NCI-H226 (cell line): ENCODE data around the gene PROCR.
"Not testable (repeated sequence)": the region's sequence is repeated elsewhere in the genome, so short reads cannot be mapped to it uniquely, and the experiment has no call there.

Experiments used
- DNase-seq: peaks from one replicate; pipeline ENCODE4 v3.0.0-alpha.2; 2015

PROCR gene

DNA sequence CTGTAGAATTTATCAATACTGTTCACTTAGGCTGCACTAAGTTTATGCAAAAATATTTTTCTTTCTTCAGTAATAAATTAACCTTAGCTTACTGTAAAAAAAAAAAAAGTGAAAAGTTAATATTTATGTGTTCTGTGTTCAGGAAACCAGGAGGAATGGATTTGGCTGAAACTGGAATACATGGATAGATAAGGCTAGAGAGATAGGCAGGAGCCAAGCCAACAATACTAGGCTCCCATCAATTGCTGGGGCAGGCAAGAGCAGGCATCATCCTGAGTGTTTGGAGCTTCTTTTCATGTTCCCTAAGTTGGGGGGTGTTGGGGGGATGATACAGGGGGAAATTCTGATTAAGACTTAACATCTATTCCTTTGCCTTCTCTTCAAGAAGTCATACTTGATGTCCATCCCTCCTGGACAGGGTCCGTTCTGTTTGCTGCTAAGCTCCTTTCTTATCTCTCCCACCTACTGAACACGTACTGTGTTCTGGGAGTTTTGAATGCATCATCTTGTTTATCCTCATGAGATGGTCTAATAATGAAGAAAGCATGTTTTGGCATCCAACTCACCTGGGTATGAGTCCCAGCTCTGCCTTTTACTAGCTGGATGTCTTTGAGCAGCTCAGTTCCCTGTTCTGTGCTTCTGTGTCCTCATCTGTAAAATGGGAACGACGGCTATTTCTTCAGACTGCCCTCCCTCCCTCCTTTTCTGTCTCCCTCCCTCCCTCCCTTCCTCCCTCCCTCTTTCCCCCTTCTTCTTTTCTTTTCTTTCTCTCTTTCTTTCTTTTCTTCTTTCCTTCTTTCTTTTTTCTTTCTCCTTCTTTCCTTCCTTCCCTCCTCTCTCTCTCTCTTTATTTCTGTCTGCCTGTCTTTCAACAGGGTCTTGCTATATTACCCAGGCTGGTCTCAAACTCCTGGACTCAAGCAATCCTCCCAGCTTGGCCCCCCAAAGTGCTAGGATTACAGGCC, 6.4 kb upstream of the PROCR start:
- no peak for DNase-seq

DNA sequence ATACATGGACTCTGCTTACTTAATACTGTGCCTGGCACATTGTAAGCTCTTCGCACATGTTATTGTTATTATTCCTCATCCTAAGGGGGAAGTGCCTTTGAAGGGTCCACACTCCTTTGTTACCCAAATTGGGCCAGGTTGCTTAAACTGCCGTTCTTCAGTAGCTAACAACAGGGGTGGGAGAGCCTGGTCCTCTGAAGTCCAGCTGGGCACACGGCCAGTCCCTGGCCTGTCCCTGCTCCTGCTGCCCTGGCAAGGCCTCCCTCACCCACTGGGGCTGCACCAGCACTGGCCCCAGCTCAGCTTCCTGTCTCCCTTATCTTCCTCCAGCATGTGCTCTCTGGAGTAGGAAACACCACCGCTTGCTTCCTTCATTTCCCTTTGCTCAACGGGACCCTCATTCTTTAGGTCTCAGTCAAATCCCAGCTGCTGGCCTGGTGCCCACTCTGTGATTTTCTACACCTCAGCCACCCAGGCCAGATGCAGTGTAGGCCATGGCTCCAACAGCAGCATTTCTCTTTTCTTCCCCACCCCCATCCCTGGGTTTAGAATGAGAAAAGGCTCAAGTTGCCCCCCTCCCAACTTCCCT, 5.5 kb upstream of the PROCR start:
- DNase-seq, result peak; percentile 21

DNA sequence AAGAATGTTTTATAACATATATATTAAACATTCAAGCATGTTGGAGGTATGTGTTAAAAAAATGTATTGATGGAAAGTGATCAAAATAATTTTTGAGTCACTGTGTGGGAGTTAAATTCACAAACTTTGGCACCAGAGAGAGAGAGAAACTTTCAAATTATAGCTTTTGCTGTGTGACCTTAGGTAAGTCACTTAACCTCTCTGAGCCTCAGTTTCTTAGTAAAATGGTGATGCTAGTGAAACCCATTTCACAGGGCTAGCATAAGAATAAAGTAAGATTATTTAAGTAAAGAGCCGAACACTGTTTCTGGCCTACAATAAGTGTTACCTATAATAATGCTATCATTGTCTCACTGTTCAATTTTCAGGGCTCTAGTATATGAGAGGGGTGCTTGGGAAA, 4.1 kb upstream of the PROCR start:
- no peak for DNase-seq

DNA sequence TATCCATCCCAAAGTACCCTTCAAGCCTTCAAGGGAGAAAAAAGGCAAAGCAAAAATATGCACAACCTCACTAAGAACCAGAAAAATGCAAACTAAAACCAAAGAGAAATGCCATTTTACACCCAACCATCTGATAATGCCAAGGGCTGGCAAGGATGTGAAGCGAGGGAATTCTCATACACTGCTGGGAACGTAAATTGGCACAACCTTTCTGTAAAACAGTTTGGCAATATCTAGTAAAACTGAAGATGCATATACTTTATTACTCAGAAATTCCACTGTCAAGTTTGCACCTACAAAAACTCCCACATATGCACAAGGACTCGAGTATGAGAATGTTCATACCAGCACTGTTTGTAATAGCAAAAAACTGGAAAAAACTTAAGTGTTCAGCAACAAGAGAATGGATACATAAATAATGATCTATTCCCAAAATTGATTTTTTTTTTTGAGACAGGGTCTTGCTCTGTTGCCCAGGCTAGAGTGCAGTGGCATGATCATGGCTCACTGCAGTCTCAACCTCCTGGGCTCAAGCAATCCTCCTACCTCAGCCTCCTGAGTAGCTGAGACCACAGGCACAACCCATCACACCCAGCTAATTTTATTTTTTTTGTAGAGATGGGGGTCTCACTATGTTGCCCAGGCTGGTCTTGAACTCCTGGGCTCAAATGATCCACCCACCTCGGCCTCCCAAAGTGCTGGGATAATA, 3.0 kb upstream of the PROCR start:
- DNase-seq, result not testable (repeated sequence)

DNA sequence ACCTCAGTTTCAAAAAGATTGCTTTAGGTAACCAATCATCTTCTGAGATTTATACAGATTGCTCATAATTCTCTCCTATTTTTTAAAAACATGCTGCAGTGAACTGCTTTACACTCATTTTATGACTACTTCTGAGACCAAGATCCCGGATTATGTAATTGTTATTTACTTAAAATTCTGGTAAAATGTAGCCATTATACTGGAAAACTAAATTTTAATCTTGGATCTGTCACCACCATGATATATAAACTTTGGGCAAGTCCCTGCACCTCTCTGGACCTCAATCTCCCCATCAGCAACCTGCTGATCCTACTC, 477 bp upstream of the PROCR start:
- no peak for DNase-seq

DNA sequence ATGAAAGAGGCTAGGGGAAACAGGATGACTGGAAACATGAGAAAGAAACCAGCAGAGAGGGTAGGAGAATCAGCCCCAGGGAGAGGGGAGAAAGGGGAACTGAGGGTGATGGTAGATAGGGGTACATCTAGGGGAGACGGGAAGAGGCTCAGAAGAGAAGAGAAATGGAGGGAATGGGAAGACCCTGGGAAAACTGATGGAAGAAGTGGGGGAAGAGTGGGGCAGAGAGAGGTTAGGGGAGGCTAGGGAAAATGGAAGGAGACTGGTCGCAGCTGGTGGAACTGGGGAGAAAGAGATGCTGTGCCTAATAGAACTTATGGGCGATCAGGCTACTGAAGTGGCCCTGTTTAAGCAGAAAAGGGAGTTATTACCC, 548 bp downstream of the PROCR start:
- DNase-seq, result no peak

DNA sequence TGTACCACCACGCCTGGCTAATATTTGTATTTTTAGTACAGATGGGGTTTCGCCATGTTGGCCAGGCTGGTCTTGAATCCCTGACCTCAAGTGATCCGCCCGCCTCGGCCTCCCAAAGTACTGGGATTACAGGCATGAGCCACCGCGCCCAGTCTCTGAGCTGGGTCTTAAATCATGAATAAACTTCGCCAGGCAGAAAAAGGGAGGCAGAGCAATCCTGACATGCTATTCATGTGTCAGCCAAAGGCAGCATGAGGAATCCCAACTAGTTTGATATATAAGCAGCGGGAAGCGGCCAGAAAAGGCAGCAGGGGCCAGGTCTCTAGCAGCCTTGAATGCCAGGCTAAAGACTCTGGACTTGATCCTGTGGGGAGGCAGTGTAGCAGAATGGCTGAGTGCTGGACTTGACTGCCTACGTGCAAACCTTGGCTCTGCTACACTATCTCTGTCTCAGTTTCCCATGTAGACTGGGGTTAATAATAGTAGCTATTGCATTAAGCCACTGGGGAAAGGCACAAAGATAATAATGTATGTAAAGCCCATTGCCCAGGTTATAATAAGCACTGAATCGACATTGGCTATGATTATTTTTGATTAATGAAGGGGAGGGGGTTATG, 1.8 kb downstream of the PROCR start:
- DNase-seq, result no peak

DNA sequence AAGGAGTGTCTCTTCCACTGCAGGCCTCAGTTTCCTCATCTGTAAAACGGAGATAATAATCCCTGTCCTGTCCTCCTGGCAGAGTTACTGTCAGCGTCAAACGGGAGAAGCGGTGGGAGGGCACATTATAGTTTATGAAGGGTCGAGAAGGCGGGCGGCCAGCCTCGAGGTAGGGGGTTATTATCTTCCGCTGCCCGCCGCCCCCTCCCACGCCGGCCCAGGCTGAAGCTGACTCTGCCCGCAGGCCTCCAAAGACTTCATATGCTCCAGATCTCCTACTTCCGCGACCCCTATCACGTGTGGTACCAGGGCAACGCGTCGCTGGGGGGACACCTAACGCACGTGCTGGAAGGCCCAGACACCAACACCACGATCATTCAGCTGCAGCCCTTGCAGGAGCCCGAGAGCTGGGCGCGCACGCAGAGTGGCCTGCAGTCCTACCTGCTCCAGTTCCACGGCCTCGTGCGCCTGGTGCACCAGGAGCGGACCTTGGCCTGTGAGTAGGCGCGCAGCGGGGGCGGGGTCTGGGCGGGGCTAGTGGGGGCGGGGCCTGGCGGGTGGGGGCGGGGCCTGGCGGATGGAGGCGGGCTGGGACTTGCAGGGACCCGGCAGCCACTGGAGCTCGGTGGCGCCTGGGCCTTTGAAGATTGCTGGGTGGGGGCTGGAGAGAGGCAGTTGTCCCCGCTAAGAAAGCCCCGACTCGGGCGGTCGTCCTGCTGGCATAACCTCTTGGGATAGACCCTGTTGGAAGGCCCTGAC, 2.8 kb downstream of the PROCR start:
- no peak for DNase-seq

DNA sequence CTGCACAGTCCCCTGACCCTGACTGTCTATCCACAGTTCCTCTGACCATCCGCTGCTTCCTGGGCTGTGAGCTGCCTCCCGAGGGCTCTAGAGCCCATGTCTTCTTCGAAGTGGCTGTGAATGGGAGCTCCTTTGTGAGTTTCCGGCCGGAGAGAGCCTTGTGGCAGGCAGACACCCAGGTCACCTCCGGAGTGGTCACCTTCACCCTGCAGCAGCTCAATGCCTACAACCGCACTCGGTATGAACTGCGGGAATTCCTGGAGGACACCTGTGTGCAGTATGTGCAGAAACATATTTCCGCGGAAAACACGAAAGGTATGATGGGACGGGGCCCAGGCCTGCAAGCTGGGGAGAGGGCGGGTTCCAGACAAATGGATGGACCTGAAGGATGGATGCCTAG, 4.3 kb downstream of the PROCR start:
- no peak for DNase-seq

DNA sequence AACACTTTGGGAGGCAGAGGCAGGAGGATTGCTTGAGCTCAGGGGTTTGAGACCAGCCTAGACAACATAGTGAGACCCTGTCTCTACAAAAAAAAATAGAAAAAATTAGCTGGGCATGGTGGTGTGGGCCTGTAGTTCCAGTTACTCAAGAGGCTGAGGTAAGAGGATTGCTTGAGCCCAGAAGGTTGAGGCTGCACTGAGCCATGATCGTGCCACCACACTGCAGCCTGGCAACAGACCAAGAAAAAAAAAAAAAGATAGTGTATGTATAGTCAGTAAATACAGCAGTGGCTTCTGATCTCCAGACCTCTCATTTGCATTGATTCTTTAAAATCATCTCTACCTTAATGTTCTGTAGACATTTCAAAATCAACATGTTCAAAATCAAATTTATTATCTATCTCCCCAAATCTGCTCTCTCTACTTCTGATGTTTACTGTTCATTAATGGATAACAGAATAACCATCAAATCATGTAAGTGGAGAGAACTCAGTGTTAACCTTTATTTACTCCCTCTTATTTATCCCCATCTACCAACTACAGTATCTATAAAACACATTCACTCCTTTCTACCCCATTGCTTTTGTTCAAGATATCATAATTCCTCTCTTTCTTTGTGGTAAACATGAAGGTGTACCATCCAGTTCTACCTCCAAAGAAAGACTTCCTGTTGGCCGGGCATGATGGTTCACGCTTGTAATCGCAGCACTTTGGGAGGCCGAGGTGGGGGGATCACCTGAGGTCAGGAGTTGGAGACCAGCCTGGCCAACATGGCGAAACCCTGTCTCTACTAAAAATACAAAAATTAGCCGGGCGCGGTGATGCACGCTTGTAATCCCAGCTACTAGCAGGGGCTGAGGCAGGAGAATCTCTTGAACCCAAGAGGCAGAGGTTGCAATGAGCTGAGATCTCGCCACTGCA, 7.7 kb downstream of the PROCR start:
- DNase-seq, result no peak

DNA sequence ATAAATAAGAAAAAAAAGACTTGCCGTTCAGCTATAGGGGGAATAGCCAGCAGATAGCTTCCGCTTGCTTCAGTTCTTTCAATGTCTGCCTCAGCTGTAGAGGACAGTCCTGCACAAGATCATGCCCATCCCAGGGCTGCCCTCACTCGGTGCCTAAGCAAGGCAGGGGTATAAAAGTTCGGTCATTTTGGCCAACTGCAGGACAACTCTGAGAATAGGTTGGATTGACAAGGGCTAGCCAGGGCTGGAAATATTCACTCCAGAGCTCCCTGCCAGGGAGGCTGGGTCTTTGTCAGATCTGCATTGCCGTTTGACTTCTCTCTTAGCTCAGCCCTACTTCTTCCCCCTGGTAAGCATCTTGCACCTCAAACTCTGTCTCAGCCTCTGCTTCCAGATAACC, 8.4 kb downstream of the PROCR start:
- DNase-seq, result no peak

DNA sequence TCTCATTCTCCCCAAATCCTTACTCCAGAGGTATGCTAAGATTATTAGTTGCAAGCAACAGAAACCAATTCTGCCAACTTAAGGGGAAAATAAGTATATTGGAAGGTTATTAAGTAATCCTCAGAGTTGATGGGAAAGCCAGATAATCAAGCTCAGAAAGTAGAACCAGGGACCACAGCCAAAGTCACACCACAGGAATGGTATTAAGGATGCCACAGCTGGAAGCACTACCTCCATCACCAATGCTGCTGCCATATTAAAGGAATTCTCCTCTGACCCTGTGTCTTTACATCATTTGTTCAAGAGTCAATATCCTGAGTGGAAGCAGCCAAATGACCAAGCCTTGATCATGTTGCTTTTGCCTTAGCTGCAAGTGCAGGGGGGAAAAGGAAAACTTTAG, 9.9 kb downstream of the PROCR start:
- no peak for DNase-seq

DNA sequence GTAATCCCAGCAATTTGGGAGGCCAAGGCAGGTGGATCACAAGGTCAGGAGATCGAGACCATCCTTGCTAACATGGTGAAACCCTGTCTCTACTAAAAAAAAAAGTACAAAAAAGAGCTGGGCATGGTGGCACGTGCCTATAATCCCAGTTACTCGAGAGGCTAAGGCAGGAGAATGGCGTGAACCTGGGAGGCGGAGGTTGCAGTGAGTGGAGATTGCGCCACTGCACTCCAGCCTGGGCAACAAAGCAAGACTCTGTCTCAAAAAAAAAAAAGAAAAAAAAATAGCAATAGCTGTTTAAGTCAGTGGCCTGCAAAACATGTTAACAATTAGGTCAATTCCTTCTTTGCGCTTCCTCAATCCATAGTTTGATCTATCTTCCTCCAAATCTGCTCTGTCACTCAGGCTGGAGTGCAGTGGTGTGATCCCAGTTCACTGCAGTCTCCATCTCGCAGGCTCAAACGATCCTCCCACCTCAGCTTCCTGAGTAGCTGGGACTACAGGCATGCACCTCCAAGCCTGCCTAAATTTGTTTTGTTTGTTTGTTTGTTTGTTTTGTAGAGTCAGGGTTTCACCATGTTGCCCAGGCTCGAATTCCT, 14.9 kb downstream of the PROCR start:
- not testable (repeated sequence) for DNase-seq

DNA sequence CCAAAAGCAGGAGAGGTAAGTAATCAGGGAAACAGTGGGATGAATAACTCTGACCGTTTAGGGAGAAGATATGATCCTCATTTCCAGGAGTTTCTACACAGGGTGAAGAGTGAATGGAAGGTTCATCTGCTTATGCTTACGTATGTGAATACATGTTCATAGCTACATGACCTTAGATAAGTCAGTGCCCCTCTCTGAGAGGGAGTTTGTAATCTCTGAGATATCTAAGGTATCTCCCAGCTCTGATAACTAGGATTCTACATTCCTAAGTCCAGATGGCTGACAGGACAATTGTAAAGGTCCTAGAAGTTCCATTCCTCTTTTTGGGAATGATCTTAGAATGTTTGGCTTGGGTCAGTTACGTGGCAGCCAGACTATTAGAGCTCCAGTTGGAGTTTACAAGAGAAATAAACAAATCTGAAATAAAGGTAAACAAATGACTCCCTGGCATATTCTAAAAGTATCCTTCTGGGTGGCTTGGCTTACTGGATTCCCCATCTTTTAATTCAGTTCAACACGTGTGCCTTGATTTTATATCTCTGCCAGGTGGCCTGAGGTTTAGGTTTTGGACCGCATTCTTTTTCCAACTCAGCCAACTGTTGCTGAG, 15.8 kb downstream of the PROCR start:
- DNase-seq, result no peak

DNA sequence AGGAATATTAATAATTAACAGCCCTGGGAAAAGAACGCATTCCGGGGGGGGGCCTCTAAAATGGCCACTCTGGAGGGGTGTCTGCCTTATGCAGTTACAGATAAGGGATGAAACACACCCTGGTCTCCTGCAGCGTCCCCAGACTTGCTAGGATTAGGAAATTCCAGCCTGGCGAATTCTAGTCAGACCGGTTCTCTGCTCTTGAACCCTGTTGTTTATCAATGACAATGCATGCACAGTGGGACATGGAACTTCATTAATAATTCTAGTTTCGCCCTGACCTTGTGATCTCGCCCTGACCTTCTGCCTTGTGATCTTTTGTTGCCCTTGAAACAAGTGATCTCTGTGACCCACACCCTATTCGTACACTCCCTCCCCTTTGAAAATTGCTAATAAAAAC, 17.4 kb downstream of the PROCR start:
- DNase-seq, result not testable (repeated sequence)

DNA sequence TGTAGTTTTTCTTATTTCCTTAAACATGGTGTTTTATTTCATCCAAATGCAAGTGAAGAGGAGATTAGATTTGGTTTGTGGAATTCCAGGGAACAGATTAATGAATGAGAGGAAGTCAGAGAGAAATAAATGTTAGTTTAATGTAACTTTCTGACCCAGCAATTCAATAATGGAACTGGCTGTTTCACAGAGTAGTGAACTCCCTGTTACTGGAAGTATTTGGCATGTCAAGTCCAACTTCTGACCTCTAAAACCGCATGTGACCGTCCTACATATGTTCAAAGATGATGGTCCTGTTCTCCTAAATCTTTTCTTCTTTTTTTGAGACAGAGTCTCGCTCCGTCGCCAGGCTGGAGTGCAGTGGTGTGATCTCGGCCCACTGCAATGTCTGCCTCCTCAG, 18.7 kb downstream of the PROCR start:
- no peak for DNase-seq

DNA sequence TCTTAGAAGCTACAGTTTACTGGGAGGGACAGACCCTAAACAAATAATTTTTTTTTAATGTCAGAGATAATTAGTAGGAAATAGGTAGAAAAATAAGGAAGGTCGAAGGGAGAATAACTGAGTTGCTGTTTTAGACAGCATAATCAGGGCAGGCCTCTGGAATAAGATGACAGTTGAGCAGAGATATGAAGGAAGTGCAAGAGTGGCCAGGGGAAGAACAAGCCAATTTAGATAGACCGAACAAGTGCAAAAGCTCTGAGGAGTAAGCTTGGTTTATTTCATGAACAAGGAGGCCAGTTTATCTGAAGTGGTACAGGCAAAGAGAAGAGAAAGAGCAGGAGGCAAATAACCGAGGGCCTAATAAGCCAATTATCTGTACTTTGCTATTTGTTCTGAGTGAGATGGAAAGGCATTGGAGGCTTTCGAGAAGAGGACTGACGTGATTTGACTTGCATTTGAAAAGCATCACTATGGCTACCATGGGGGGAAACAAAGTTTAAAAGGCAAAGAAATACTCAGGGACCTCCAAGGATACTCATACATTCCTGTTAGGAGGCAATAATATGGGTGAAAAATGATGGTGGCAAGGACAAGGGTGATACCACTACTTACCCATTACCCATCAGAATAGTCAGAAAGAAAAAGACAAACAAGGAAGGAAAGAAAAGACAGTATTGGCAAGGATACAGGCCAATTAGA, 19.7 kb downstream of the PROCR start:
- no peak for DNase-seq

DNA sequence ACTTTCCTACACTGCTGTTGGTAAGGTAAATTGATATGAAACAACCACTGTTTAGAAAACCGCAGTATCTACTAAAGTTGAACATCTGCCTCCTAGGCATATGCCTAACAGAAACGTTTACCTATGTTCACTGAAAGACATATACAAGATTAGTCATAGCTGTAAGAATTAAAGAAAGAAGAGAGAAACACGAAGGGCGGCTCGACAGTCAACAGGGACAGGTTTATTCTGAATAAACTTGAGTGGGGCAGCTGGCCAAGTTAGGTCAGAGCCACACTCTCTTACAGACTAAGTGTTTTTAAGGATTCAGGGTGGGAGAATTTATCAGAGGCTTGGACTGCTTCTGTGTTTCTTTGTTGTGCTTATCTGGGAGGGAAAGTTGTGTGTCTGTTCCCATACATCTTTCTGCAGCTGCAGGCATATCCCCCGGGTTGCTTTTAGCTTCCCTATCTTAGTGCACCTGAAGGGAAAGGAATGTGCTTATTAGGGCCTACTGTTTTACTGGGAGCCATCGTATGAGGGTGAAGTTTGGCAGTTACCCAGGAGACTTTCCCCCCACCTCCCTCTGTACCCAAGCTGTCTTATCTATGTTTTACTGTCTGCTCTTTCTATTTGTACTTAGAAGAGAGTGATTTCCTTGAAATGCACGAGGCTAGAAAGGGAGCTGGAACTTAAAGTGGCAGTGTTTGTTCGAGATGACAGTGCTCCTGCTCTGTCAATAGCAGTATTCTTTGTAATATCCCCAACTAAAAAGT, 20.4 kb downstream of the PROCR start:
- no peak for DNase-seq

DNA sequence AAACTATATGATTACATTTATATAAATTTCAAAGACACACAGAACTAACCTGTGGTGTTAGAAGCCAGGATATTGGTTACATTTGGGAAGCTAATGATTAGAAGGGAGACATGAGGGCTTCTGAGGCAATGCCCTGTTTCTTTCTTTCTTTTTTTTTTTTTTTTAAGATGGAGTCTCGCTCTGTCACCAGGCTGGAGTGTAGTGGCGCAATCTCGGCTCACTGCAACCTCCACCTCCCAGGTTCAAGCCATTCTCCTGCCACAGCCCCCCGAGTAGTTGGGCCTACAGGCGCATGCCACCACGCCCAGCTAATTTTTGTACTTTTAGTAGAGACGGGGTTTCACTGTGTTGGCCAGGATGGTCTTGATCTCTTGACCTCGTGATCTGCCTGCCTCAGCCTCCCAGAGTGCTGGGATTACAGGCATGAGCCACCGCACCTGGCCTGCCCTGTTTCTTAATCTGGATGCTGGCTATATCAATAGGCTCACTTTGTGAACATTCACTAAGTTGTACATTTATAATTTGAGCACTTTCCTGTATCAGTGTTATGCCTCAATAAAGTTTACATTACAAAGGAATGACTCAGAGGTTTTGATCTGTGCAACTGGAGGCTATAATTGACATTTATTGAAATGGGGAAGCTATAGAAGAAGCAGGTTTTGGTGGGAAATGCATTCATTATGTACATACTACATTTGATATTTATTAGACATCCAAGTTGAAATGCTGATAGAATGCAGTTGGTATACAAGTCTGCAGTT, 21.3 kb downstream of the PROCR start:
- DNase-seq, result not testable (repeated sequence)
